ENCODE data around the gene ANKMY1. TPM values are rescaled to one million over a fixed set of nuclear protein-coding genes. Genes with fewer than 3 reads are reported as not detected.

ANKMY1 gene
- total RNA-seq, 2 donors from 2014 or later, result 12.3 to 18.1 TPM

DNA sequence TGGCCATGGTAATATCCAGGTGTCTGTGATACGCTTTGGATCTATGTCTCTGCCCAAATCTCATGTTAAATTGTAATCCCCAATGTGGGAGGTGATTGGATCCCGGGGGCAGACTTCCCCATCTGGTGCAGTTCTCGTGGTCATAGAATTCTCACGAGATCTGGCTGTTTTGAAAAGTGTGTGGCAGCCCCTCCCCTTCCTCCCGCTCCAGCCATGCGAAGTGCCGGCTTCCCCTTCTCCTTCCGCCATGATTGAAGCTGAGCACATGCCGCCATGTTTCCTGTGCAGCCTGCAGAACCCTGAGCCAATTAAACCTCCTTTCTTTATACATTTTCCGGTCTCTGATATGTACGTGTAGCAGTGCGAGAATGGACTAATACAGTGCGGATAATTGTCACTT is 79.9 kb downstream of the ANKMY1 start:
- no peaks in the 10 kb centered on the region for H3K36me3 ChIP-seq
- H3K27ac ChIP-seq, result no peak overlapping the region
- intact Hi-C loops (cut with DNase I), result no loop called here
- H3K9ac ChIP-seq (ENCODE audit: low read depth in 2 of 2, low read length in 2 of 2), result no peak overlapping the region
- no peaks in the 10 kb centered on the region for H3K4me1 ChIP-seq
- no peaks in the 10 kb centered on the region for H3K9me3 ChIP-seq
- H3K4me3 ChIP-seq, result no peak overlapping the region
- H3K27me3 ChIP-seq, result no peaks in the 10 kb centered on the region
- no peak for DNase-seq
- TF ChIP-seq, protein P1, sequence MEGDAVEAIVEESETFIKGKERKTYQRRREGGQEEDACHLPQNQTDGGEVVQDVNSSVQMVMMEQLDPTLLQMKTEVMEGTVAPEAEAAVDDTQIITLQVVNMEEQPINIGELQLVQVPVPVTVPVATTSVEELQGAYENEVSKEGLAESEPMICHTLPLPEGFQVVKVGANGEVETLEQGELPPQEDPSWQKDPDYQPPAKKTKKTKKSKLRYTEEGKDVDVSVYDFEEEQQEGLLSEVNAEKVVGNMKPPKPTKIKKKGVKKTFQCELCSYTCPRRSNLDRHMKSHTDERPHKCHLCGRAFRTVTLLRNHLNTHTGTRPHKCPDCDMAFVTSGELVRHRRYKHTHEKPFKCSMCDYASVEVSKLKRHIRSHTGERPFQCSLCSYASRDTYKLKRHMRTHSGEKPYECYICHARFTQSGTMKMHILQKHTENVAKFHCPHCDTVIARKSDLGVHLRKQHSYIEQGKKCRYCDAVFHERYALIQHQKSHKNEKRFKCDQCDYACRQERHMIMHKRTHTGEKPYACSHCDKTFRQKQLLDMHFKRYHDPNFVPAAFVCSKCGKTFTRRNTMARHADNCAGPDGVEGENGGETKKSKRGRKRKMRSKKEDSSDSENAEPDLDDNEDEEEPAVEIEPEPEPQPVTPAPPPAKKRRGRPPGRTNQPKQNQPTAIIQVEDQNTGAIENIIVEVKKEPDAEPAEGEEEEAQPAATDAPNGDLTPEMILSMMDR (IDR thresholded peaks at IDR 0.05), result no peak

- no peaks in the 10 kb centered on the region for H3K9me3 ChIP-seq
- TF ChIP-seq, protein P1 (IDR thresholded peaks at IDR 0.05), result no peak
- no peaks in the 10 kb centered on the region for H3K36me3 ChIP-seq
- intact Hi-C loops (cut with DNase I), result no loop called here
- H3K4me3 ChIP-seq, result no peak overlapping the region
- no peak for DNase-seq
- H3K4me1 ChIP-seq, result no peaks in the 10 kb centered on the region
- no peak overlapping the region for H3K9ac ChIP-seq (ENCODE audit: low read depth in 2 of 2, low read length in 2 of 2)
- H3K27me3 ChIP-seq, result no peaks in the 10 kb centered on the region
- no peak overlapping the region for H3K27ac ChIP-seq
Observed at GRCh38 chr2:240473211-240473610, 84.6 kb downstream of the ANKMY1 start.

GRCh38 chr2:240472078-240472790 is 85.6 kb downstream of the ANKMY1 start:
- Histone ChIP-seq H3K9me3 (no peaks in the 10 kb centered on the region), H3K4me1 (no peaks in the 10 kb centered on the region), H3K27me3 (no peaks in the 10 kb centered on the region), H3K9ac (ENCODE audit: low read depth in 2 of 2, low read length in 2 of 2) (no peak overlapping the region), H3K4me3 (no peak overlapping the region), H3K27ac (no peak overlapping the region), H3K36me3 (no peaks in the 10 kb centered on the region)
- intact Hi-C loops (cut with DNase I), result no loop called here
- TF ChIP-seq, protein P1 (IDR thresholded peaks at IDR 0.05), result no peak
- no peak for DNase-seq

DNA sequence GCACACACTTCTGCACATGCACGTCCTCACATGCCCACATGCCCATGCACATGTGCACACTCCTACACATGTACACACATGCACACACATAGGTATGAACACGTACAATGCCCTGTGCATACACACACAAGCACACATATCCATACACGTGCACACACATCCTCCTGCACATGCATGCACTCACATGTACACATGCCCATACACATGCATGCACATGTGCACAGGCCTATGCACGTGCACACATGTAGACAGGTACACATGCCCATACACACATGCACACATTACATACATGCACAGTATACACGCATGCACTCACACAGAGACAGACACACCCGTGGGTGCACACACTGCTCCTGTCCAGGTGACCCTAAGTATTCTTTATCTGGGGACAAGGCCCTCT is 88.0 kb downstream of the ANKMY1 start:
- no peak overlapping the region for H3K9ac ChIP-seq (ENCODE audit: low read depth in 2 of 2, low read length in 2 of 2)
- H3K27ac ChIP-seq, result no peak overlapping the region
- DNase-seq, result no peak
- H3K9me3 ChIP-seq, result no peaks in the 10 kb centered on the region
- H3K4me3 ChIP-seq, result no peak overlapping the region
- H3K27me3 ChIP-seq, result no peaks in the 10 kb centered on the region
- TF ChIP-seq, protein P1 (IDR thresholded peaks at IDR 0.05), result no peak
- intact Hi-C loops (cut with DNase I), result no loop called here
- H3K4me1 ChIP-seq, result no peaks in the 10 kb centered on the region
- no peaks in the 10 kb centered on the region for H3K36me3 ChIP-seq

GRCh38 chr2:240469239-240469636 is 88.5 kb downstream of the ANKMY1 start:
- no peak overlapping the region for H3K27ac ChIP-seq
- peak; percentile 12 for DNase-seq

More at GRCh38 chr2:240469239-240469636, 88.5 kb downstream of the ANKMY1 start:
- H3K9me3 ChIP-seq, result no peaks in the 10 kb centered on the region
- H3K36me3 ChIP-seq, result no peaks in the 10 kb centered on the region
- intact Hi-C loops (cut with DNase I), result no loop called here
- no peak overlapping the region for H3K9ac ChIP-seq (ENCODE audit: low read depth in 2 of 2, low read length in 2 of 2)
- H3K4me3 ChIP-seq, result no peak overlapping the region
- no peaks in the 10 kb centered on the region for H3K27me3 ChIP-seq
- H3K4me1 ChIP-seq, result no peaks in the 10 kb centered on the region
- TF ChIP-seq, protein P1 (IDR thresholded peaks at IDR 0.05), result no peak

Measured in colonic mucosa (tissue), 4 donors.